Activated naive CD4-positive, alpha-beta T cell treated with Interleukin-2 at 50 U/mL for 16 hours (primary cell): ENCODE results near the gene CTDSPL.

Experiments
- DNase-seq: peaks from one replicate; pipeline ENCODE4 v3.0.0-alpha.2; 2020

The CTDSPL gene

GRCh38 chr3:37945807-37946530 is 84.3 kb downstream of the CTDSPL start:
- DNase-seq: no peak

GRCh38 chr3:37946531-37946889 is 84.8 kb downstream of the CTDSPL start:
- no peak for DNase-seq

- DNase-seq: no peak
Measured at GRCh38 chr3:37949866-37950265, 88.2 kb downstream of the CTDSPL start.

- no peak for DNase-seq
Measured at GRCh38 chr3:37952564-37952963, 90.9 kb downstream of the CTDSPL start.

- no peak for DNase-seq
Measured at GRCh38 chr3:37953226-37953625, 91.5 kb downstream of the CTDSPL start.

- no peak for DNase-seq
Measured at GRCh38 chr3:37953707-37954394, 92.2 kb downstream of the CTDSPL start.

GRCh38 chr3:37954881-37955280 is 93.2 kb downstream of the CTDSPL start:
- DNase-seq: no peak

- DNase-seq: no peak
Measured at GRCh38 chr3:37955918-37956707, 94.4 kb downstream of the CTDSPL start.

GRCh38 chr3:37956723-37957538 is 95.3 kb downstream of the CTDSPL start:
- DNase-seq: no peak

- no peak for DNase-seq
Measured at GRCh38 chr3:37957539-37957936, 95.9 kb downstream of the CTDSPL start.

GRCh38 chr3:37961622-37962431 is 100.1 kb downstream of the CTDSPL start:
- DNase-seq: no peak

- DNase-seq: no peak
Measured at GRCh38 chr3:37963016-37963415, 101.3 kb downstream of the CTDSPL start.

- DNase-seq: no peak
Measured at GRCh38 chr3:37963635-37964034, 102.0 kb downstream of the CTDSPL start.

- DNase-seq: no peak
Measured at GRCh38 chr3:37964146-37964545, 102.5 kb downstream of the CTDSPL start.

- no peak for DNase-seq
Measured at GRCh38 chr3:37964716-37965115, 103.0 kb downstream of the CTDSPL start.

- peak; percentile 56 for DNase-seq
Measured at GRCh38 chr3:37967260-37967881, 105.7 kb downstream of the CTDSPL start.

GRCh38 chr3:37968199-37968598 is 106.5 kb downstream of the CTDSPL start:
- no peak for DNase-seq

GRCh38 chr3:37968813-37969595 is 107.3 kb downstream of the CTDSPL start:
- DNase-seq: no peak

GRCh38 chr3:37969596-37970100 is 108.0 kb downstream of the CTDSPL start:
- DNase-seq: no peak

- DNase-seq: no peak
Measured at GRCh38 chr3:37970802-37971201, 109.1 kb downstream of the CTDSPL start.

GRCh38 chr3:37971467-37971866 is 109.8 kb downstream of the CTDSPL start:
- no peak for DNase-seq
